Measurements from ENCODE around the gene LRRC36. TPM values are rescaled to one million over a fixed set of nuclear protein-coding genes. Genes with fewer than 3 reads are reported as not detected.

LRRC36 gene
- total RNA-seq, 1 experiment from 2014 or later, result 0.13 TPM

GRCh38 chr16:67327743-67328142 is 1.1 kb downstream of the LRRC36 start:
- Mint-ChIP-seq H3K27ac (no peak overlapping the region), H3K4me1 (peaks cover 3% of the 10 kb centered on the region), H3K9me3 (peaks cover 3% of the 10 kb centered on the region; the same call in 1 of the 2 replicates), H3K27me3 (ENCODE audit: low read depth) (peaks cover 48% of the 10 kb centered on the region), H3K4me3 (no peak overlapping the region), H3K36me3 (no peaks in the 10 kb centered on the region)
- ATAC-seq (no peak), DNase-seq (ENCODE audit: low spot score) (no peak)
- POLR2A ChIA-PET, result interaction anchor here (0.6 to 1.4 kb wide), 2 partner anchors 11 to 66 kb away, joined by 3 to 4 read pairs; no protein-coding TSS in a partner anchor
- TF ChIP-seq ZNF219 (CRISPR knock-in tag; IDR thresholded peaks at IDR 0.05; ENCODE audit: borderline replicate concordance) (no peak), USF1 (CRISPR knock-in tag; IDR thresholded peaks at IDR 0.05) (no peak), FOXJ3 (CRISPR knock-in tag; IDR thresholded peaks at IDR 0.05; ENCODE audit: borderline replicate concordance) (no peak), AR (CRISPR knock-in tag; IDR thresholded peaks at IDR 0.05) (no peak), ELF4 (CRISPR knock-in tag; IDR thresholded peaks at IDR 0.05; ENCODE audit: low read depth) (no peak), NFE2L1 (CRISPR knock-in tag; IDR thresholded peaks at IDR 0.05) (no peak), ZNF416 (CRISPR knock-in tag; IDR thresholded peaks at IDR 0.05) (no peak)
- CTCF ChIA-PET, result interaction anchor here (0.6 to 4.4 kb wide), 21 partner anchors 11 to 186 kb away, joined by 3 to 74 read pairs (median 10); partner anchors contain the start of genes FHOD1, SLC9A5, TPPP3 and ZDHHC1

- H3K27me3 Mint-ChIP-seq (ENCODE audit: low read depth), result peaks cover 34% of the 10 kb centered on the region
- peaks cover 3% of the 10 kb centered on the region for H3K4me1 Mint-ChIP-seq
- ChIA-PET CTCF (interaction anchor here (1.0 to 1.2 kb wide), 2 partner anchors 45 to 63 kb away, joined by 3 to 6 read pairs; partner anchors contain the start of gene TPPP3), POLR2A (no interaction called here)
- H3K9me3 Mint-ChIP-seq, result peaks cover 8% of the 10 kb centered on the region
- no peak overlapping the region for H3K27ac Mint-ChIP-seq
- ATAC-seq (no peak), DNase-seq (ENCODE audit: low spot score) (no peak)
- H3K36me3 Mint-ChIP-seq, result peaks cover 6% of the 10 kb centered on the region
- H3K4me3 Mint-ChIP-seq, result no peak overlapping the region
- TF ChIP-seq AR (CRISPR knock-in tag; IDR thresholded peaks at IDR 0.05), result no peak
- no peak for TF ChIP-seq TEAD1 (CRISPR knock-in tag; IDR thresholded peaks at IDR 0.05)
- no peak for TF ChIP-seq USF1 (CRISPR knock-in tag; IDR thresholded peaks at IDR 0.05)
- TF ChIP-seq MAX (CRISPR knock-in tag; IDR thresholded peaks at IDR 0.05), result no peak
- TF ChIP-seq TP53 (CRISPR knock-in tag; IDR thresholded peaks at IDR 0.05), result no peak
Measured at GRCh38 chr16:67329901-67330300, 3.3 kb downstream of the LRRC36 start.

- no peaks in the 10 kb centered on the region for H3K4me1 Mint-ChIP-seq
- CTCF ChIA-PET, result interaction anchor here (1.4 kb wide), 1 partner anchor 48 kb away, joined by 4 read pairs; no protein-coding TSS in a partner anchor
- DNase-seq (ENCODE audit: low spot score) (no peak), ATAC-seq (no peak)
- peaks cover 22% of the 10 kb centered on the region for H3K27me3 Mint-ChIP-seq (ENCODE audit: low read depth)
- no peak overlapping the region for H3K4me3 Mint-ChIP-seq
- peaks cover 16% of the 10 kb centered on the region for H3K36me3 Mint-ChIP-seq
- POLR2A ChIA-PET, result no interaction called here
- H3K27ac Mint-ChIP-seq, result no peak overlapping the region
- H3K9me3 Mint-ChIP-seq, result peaks cover 23% of the 10 kb centered on the region
- no peak for TF ChIP-seq ZNF219 (CRISPR knock-in tag; IDR thresholded peaks at IDR 0.05; ENCODE audit: borderline replicate concordance)
- no peak for TF ChIP-seq NR1H2 (CRISPR knock-in tag; IDR thresholded peaks at IDR 0.05)
- TF ChIP-seq ZNF512 (CRISPR knock-in tag; IDR thresholded peaks at IDR 0.05; ENCODE audit: borderline replicate concordance), result no peak
- no peak for TF ChIP-seq GTF2I (CRISPR knock-in tag; conservative IDR thresholded peaks at IDR 0.05)
- no peak for TF ChIP-seq ARID4B (CRISPR knock-in tag; IDR thresholded peaks at IDR 0.05; ENCODE audit: borderline replicate concordance)
- no peak for TF ChIP-seq E2F4 (CRISPR knock-in tag; IDR thresholded peaks at IDR 0.05; ENCODE audit: borderline replicate concordance, low read depth)
- no peak for TF ChIP-seq NFE2L1 (CRISPR knock-in tag; IDR thresholded peaks at IDR 0.05)
Measured at GRCh38 chr16:67333315-67333714, 6.7 kb downstream of the LRRC36 start.

Measured in WTC11 (cell line).